HEK293 (cell line): Measurements from ENCODE around the gene CWF19L2.
"Not testable (repeated sequence)": the region's sequence is repeated elsewhere in the genome, so short reads cannot be mapped to it uniquely, and the experiment has no call there.

Source experiments
- CTCF ChIA-PET: fragments of 350-600 bp; formaldehyde crosslinking; extraction: SDS; loops from one replicate; lab custom pipeline; 2021; ENCODE audit warnings: antibody characterized with exemption; lab: Yijun Ruan, JAX
- POLR2A ChIA-PET: fragments of 300-600 bp; formaldehyde crosslinking; extraction: SDS; loops from one replicate; lab custom pipeline; 2020; ENCODE audit warnings: antibody characterized with exemption, inconsistent platforms; lab: Yijun Ruan, JAX
- H3K27ac ChIP-seq: fragments of 200-500 bp; sonication (Bioruptor generic); 2 replicates; pipeline ENCODE4 v1.5.1; 2014; ENCODE audit warnings: low read depth, low read length, control low read depth, inconsistent platforms; ENCODE audit errors: extremely low read depth
- H3K36me3 ChIP-seq, 2 experiments: fragments of 200-500 bp in 1 of 2; sonication (Bioruptor generic) in 1 of 2; 1 replicate in 1 of 2; 2 replicates in 1 of 2; pipeline ENCODE4 v1.5.1; 2014 to 2017; ENCODE audit warnings: inconsistent platforms in 2 of 2, low read length in 2 of 2; ENCODE audit not compliant: control insufficient read depth in 2 of 2, insufficient read depth in 1 of 2
- H3K4me1 ChIP-seq: fragments of 200-500 bp; sonication (Bioruptor generic); 2 replicates; pipeline ENCODE4 v1.5.1; 2014; ENCODE audit warnings: mild to moderate bottlenecking, low read length, inconsistent platforms; ENCODE audit not compliant: control insufficient read depth, insufficient read depth
- H3K4me3 ChIP-seq: 2 replicates; pipeline ENCODE4 v1.5.1; 2011; ENCODE audit warnings: low read depth, mild to moderate bottlenecking, control low read depth, low read length, moderate library complexity
- H3K9me3 ChIP-seq: fragments of 200-500 bp; sonication (Bioruptor generic); 2 replicates; pipeline ENCODE4 v1.5.1; 2014; ENCODE audit warnings: low read depth, low read length, inconsistent platforms; ENCODE audit not compliant: control insufficient read depth, insufficient read depth
- AEBP2 ChIP-seq: fragments of 450-650 bp; formaldehyde crosslinking; IDR thresholded peaks from 2 replicates; pipeline ENCODE4 v1.5.1; 2016; ENCODE audit warnings: missing biosample characterization, missing genetic modification characterization, borderline replicate concordance
- INSM2 ChIP-seq: fragments of 450-650 bp; formaldehyde crosslinking; IDR thresholded peaks from 2 replicates; pipeline ENCODE4 v1.5.1; 2016; ENCODE audit warnings: missing biosample characterization, missing genetic modification characterization
- KLF1 ChIP-seq: fragments of 450-650 bp; formaldehyde crosslinking; IDR thresholded peaks from 2 replicates; pipeline ENCODE4 v1.5.1; 2016; ENCODE audit warnings: missing biosample characterization, missing genetic modification characterization
- KLF8 ChIP-seq: fragments of 450-650 bp; formaldehyde crosslinking; IDR thresholded peaks from 2 replicates; pipeline ENCODE4 v1.5.1; 2016; ENCODE audit warnings: missing biosample characterization, missing genetic modification characterization
- KLF9 ChIP-seq: fragments of 450-650 bp; formaldehyde crosslinking; IDR thresholded peaks from 2 replicates; pipeline ENCODE4 v1.5.1; 2016; ENCODE audit warnings: missing biosample characterization, missing genetic modification characterization, low read depth
- ZBTB1 ChIP-seq: fragments of 450-650 bp; formaldehyde crosslinking; IDR thresholded peaks from 2 replicates; pipeline ENCODE4 v1.5.1; 2016; ENCODE audit warnings: missing biosample characterization, missing genetic modification characterization
- ZFHX2 ChIP-seq: fragments of 450-650 bp; formaldehyde crosslinking; conservative IDR thresholded peaks from 2 replicates; pipeline ENCODE4 v1.5.1; 2016; ENCODE audit warnings: missing biosample characterization, missing genetic modification characterization
- ZNF146 ChIP-seq: fragments of 450-650 bp; formaldehyde crosslinking; IDR thresholded peaks from 2 replicates; pipeline ENCODE4 v1.5.1; 2016; ENCODE audit warnings: missing biosample characterization, missing genetic modification characterization
- ZNF155 ChIP-seq: fragments of 450-650 bp; formaldehyde crosslinking; IDR thresholded peaks from 2 replicates; pipeline ENCODE4 v1.5.1; 2016; ENCODE audit warnings: missing biosample characterization, missing genetic modification characterization
- ZNF184 ChIP-seq: fragments of 450-650 bp; IDR thresholded peaks from 2 replicates; pipeline ENCODE4 v1.5.1; 2018; ENCODE audit warnings: missing biosample characterization, mild to moderate bottlenecking, missing genetic modification characterization
- ZNF24 ChIP-seq: fragments of 450-650 bp; formaldehyde crosslinking; IDR thresholded peaks from 2 replicates; pipeline ENCODE4 v1.5.1; 2016; ENCODE audit warnings: missing biosample characterization, missing genetic modification characterization
- ZNF280D ChIP-seq: fragments of 450-650 bp; formaldehyde crosslinking; IDR thresholded peaks from 2 replicates; pipeline ENCODE4 v1.5.1; 2016; ENCODE audit warnings: missing biosample characterization, missing genetic modification characterization
- ZNF341 ChIP-seq: fragments of 450-650 bp; formaldehyde crosslinking; IDR thresholded peaks from 2 replicates; pipeline ENCODE4; 2016; ENCODE audit warnings: low read depth, missing biosample characterization, missing genetic modification characterization
- ZNF510 ChIP-seq: fragments of 450-650 bp; formaldehyde crosslinking; IDR thresholded peaks from 2 replicates; pipeline ENCODE4 v1.5.1; 2018; ENCODE audit warnings: mild to moderate bottlenecking, missing genetic modification characterization, missing biosample characterization; ENCODE audit not compliant: insufficient replicate concordance
- ZNF544 ChIP-seq: fragments of 450-650 bp; formaldehyde crosslinking; IDR thresholded peaks from 2 replicates; pipeline ENCODE4 v1.5.0; 2017; ENCODE audit warnings: missing biosample characterization, missing genetic modification characterization
- ZNF561 ChIP-seq: fragments of 450-650 bp; IDR thresholded peaks from 2 replicates; pipeline ENCODE4 v1.5.1; 2018; ENCODE audit warnings: missing biosample characterization, missing genetic modification characterization, borderline replicate concordance
- ZNF610 ChIP-seq: fragments of 450-650 bp; formaldehyde crosslinking; IDR thresholded peaks from 2 replicates; pipeline ENCODE4 v1.5.1; 2016; ENCODE audit warnings: missing biosample characterization, missing genetic modification characterization, borderline replicate concordance
- ZNF76 ChIP-seq: fragments of 450-650 bp; formaldehyde crosslinking; IDR thresholded peaks from 2 replicates; pipeline ENCODE4; 2016; ENCODE audit warnings: low read depth, missing biosample characterization, missing genetic modification characterization, borderline replicate concordance
- ZNF830 ChIP-seq: fragments of 450-650 bp; IDR thresholded peaks from 2 replicates; pipeline ENCODE4 v1.5.0; 2018; ENCODE audit warnings: missing biosample characterization, missing genetic modification characterization, low read depth, mild to moderate bottlenecking, moderate library complexity
- TF ChIP-seq, protein P1 (sequence below): fragments of 450-650 bp; formaldehyde crosslinking; IDR thresholded peaks from 2 replicates; pipeline ENCODE4 v1.5.1; 2016; ENCODE audit warnings: missing biosample characterization, missing genetic modification characterization, borderline replicate concordance

The CWF19L2 gene

DNA sequence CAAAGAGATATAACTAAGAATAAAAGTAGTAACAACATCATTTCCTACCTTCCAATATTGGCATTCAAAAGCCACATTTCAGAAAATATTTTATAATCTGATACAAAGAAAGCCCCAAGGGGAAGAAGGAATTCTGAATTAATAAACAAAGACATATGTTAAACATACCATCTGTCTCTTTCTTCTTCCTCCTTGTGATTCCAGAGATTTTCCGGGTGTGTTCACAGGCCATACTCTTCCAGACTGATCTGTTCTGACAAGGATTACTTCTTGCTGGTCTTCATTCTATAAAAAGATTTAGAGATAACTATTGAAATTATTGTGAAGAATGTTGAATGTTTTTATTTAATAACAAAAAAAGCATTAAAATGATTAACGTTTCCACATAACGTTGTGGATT is 65.0 kb downstream of the CWF19L2 start:
- H3K36me3 ChIP-seq: peaks cover 0 to 36% of the 10 kb centered on the region in 2 experiments; a peak in 1 of 3 replicates
- no peak overlapping the region for H3K4me3 ChIP-seq
- no peak overlapping the region for H3K27ac ChIP-seq
- no peaks in the 10 kb centered on the region for H3K4me1 ChIP-seq
- POLR2A ChIA-PET: no interaction called here
- CTCF ChIA-PET: no interaction called here
- no peaks in the 10 kb centered on the region for H3K9me3 ChIP-seq
- TF ChIP-seq ZNF610 (tag by site-specific recombination) (no peak), ZNF76 (tag by site-specific recombination) (no peak), INSM2 (tag by site-specific recombination) (no peak), ZNF561 (tag by site-specific recombination) (no peak), ZNF830 (tag by site-specific recombination) (no peak), ZNF341 (tag by site-specific recombination) (no peak), KLF9 (tag by site-specific recombination) (no peak), ZNF184 (tag by site-specific recombination) (no peak), ZFHX2 (no peak)
- TF ChIP-seq, protein P1, sequence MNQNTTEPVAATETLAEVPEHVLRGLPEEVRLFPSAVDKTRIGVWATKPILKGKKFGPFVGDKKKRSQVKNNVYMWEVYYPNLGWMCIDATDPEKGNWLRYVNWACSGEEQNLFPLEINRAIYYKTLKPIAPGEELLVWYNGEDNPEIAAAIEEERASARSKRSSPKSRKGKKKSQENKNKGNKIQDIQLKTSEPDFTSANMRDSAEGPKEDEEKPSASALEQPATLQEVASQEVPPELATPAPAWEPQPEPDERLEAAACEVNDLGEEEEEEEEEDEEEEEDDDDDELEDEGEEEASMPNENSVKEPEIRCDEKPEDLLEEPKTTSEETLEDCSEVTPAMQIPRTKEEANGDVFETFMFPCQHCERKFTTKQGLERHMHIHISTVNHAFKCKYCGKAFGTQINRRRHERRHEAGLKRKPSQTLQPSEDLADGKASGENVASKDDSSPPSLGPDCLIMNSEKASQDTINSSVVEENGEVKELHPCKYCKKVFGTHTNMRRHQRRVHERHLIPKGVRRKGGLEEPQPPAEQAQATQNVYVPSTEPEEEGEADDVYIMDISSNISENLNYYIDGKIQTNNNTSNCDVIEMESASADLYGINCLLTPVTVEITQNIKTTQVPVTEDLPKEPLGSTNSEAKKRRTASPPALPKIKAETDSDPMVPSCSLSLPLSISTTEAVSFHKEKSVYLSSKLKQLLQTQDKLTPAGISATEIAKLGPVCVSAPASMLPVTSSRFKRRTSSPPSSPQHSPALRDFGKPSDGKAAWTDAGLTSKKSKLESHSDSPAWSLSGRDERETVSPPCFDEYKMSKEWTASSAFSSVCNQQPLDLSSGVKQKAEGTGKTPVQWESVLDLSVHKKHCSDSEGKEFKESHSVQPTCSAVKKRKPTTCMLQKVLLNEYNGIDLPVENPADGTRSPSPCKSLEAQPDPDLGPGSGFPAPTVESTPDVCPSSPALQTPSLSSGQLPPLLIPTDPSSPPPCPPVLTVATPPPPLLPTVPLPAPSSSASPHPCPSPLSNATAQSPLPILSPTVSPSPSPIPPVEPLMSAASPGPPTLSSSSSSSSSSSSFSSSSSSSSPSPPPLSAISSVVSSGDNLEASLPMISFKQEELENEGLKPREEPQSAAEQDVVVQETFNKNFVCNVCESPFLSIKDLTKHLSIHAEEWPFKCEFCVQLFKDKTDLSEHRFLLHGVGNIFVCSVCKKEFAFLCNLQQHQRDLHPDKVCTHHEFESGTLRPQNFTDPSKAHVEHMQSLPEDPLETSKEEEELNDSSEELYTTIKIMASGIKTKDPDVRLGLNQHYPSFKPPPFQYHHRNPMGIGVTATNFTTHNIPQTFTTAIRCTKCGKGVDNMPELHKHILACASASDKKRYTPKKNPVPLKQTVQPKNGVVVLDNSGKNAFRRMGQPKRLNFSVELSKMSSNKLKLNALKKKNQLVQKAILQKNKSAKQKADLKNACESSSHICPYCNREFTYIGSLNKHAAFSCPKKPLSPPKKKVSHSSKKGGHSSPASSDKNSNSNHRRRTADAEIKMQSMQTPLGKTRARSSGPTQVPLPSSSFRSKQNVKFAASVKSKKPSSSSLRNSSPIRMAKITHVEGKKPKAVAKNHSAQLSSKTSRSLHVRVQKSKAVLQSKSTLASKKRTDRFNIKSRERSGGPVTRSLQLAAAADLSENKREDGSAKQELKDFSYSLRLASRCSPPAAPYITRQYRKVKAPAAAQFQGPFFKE (tag by site-specific recombination): no peak

DNA sequence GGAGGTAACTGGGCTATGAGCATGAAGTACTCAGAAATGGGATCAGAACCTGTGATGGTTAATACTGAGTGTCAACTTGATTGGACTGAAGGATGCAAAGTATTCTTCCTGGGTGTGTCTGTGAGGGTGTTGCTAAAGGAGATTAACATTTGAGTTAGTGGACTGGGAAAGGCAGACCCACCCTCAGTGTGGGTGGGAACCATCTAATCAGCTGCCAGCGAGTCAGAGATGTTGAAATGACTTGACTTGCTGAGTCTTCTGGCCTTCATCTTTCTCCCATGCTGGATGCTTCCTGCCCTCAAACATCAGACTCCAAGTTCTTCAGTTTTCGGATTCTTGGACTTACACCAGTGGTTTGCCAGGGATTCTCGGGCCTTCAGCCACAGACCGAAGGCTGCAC is 66.9 kb downstream of the CWF19L2 start:
- 0 out of 2 replicates have a peak, but pooled peaks have one; percentile 21 for TF ChIP-seq KLF1 (tag by site-specific recombination)
- H3K36me3 ChIP-seq: peaks cover 0 to 37% of the 10 kb centered on the region in 2 experiments; a peak in 1 of 3 replicates
- H3K27ac ChIP-seq, CTCF ChIA-PET, H3K4me1 ChIP-seq, H3K9me3 ChIP-seq, POLR2A ChIA-PET, H3K4me3 ChIP-seq: not testable (repeated sequence)

GRCh38 chr11:107387666-107388065 is 70.0 kb downstream of the CWF19L2 start:
- H3K4me3 ChIP-seq: no peak overlapping the region
- TF ChIP-seq ZBTB1 (tag by site-specific recombination) (no peak), ZNF610 (tag by site-specific recombination) (no peak), ZNF146 (no peak), ZNF24 (tag by site-specific recombination) (no peak), ZNF544 (tag by site-specific recombination) (no peak), ZNF155 (tag by site-specific recombination) (no peak), ZNF280D (tag by site-specific recombination) (no peak), ZNF510 (tag by site-specific recombination) (no peak), AEBP2 (tag by site-specific recombination) (no peak), KLF8 (tag by site-specific recombination) (no peak)

More at GRCh38 chr11:107387666-107388065, 70.0 kb downstream of the CWF19L2 start:
- Histone ChIP-seq H3K4me1 (no peaks in the 10 kb centered on the region), H3K9me3 (no peaks in the 10 kb centered on the region), H3K36me3 (peaks cover 0 to 32% of the 10 kb centered on the region in 2 experiments; a peak in 1 of 3 replicates), H3K27ac (no peak overlapping the region)
- ChIA-PET POLR2A (no interaction called here), CTCF (no interaction called here)
